ENCODE measurements around the gene MMEL1.
"Not testable (repeated sequence)": the region's sequence is repeated elsewhere in the genome, so short reads cannot be mapped to it uniquely, and the experiment has no call there.

MMEL1 gene

GRCh38 chr1:2591581-2592261, 41.1 kb downstream of the MMEL1 start:
- no peak overlapping the region for H3K4me3 ChIP-seq (ENCODE audit: low read depth, low read length)

GRCh38 chr1:2591233-2591580, 41.6 kb downstream of the MMEL1 start:
- no peak overlapping the region for H3K4me3 ChIP-seq (ENCODE audit: low read depth, low read length)

GRCh38 chr1:2590233-2591141, 42.3 kb downstream of the MMEL1 start:
- H3K4me3 ChIP-seq (ENCODE audit: low read depth, low read length) = no peak overlapping the region

- no peak overlapping the region for H3K4me3 ChIP-seq (ENCODE audit: low read depth, low read length)
Measured at GRCh38 chr1:2589431-2590232, 43.2 kb downstream of the MMEL1 start.

GRCh38 chr1:2588661-2589430, 44.0 kb downstream of the MMEL1 start:
- no peak overlapping the region for H3K4me3 ChIP-seq (ENCODE audit: low read depth, low read length)

GRCh38 chr1:2587860-2588571, 44.8 kb downstream of the MMEL1 start:
- H3K4me3 ChIP-seq (ENCODE audit: low read depth, low read length) = no peak overlapping the region

GRCh38 chr1:2587071-2587859, 45.6 kb downstream of the MMEL1 start:
- peak overlapping the region; percentile 70 for H3K4me3 ChIP-seq (ENCODE audit: low read depth, low read length)

GRCh38 chr1:2586154-2587070, 46.4 kb downstream of the MMEL1 start, which contains the start of gene PRXL2B:
PRXL2B (plus strand) TSS chr1:2586777; CDS start chr1:2586886, 109 bp downstream.
- H3K4me3 ChIP-seq (ENCODE audit: low read depth, low read length) = peak within 1 kb of the TSS; percentile 75

GRCh38 chr1:2585318-2586092, 47.3 kb downstream of the MMEL1 start:
- H3K4me3 ChIP-seq (ENCODE audit: low read depth, low read length) = peak overlapping the region; percentile 75

- H3K4me3 ChIP-seq (ENCODE audit: low read depth, low read length) = no peak overlapping the region
Measured at GRCh38 chr1:2584686-2585317, 48.0 kb downstream of the MMEL1 start.

GRCh38 chr1:2583871-2584351, 48.9 kb downstream of the MMEL1 start:
- H3K4me3 ChIP-seq (ENCODE audit: low read depth, low read length) = no peak overlapping the region

- H3K4me3 ChIP-seq (ENCODE audit: low read depth, low read length) = no peak overlapping the region
Measured at GRCh38 chr1:2583331-2583791, 49.5 kb downstream of the MMEL1 start.

- H3K4me3 ChIP-seq (ENCODE audit: low read depth, low read length) = no peak overlapping the region
Measured at GRCh38 chr1:2582391-2582790, 50.4 kb downstream of the MMEL1 start.

- H3K4me3 ChIP-seq (ENCODE audit: low read depth, low read length) = no peak overlapping the region
Measured at GRCh38 chr1:2580691-2581090, 52.1 kb downstream of the MMEL1 start.

GRCh38 chr1:2578758-2579118, 54.1 kb downstream of the MMEL1 start:
- H3K4me3 ChIP-seq (ENCODE audit: low read depth, low read length) = no peak overlapping the region

- H3K4me3 ChIP-seq (ENCODE audit: low read depth, low read length) = not testable (repeated sequence)
Measured at GRCh38 chr1:2577565-2578075, 55.2 kb downstream of the MMEL1 start.

Measured in iPS-11a (cell line).